HFFc6 (cell line): ENCODE results near the gene FDCSP. TPM values are rescaled to one million over a fixed set of nuclear protein-coding genes. Genes with fewer than 3 reads are reported as not detected.

Experiments used
- DNase-seq: peaks from one replicate; pipeline ENCODE4 v3.0.0-alpha.2; 2018
- H3K27ac Mint-ChIP-seq: 2 replicates; pipeline ENCODE4 v1.8.0; 2020; ENCODE audit warnings: mild to moderate bottlenecking, mixed read lengths
- H3K27me3 Mint-ChIP-seq: 2 replicates; pipeline ENCODE4 v1.8.0; 2021; ENCODE audit warnings: mild to moderate bottlenecking, moderate library complexity, mixed read lengths; ENCODE audit not compliant: insufficient read depth
- H3K36me3 Mint-ChIP-seq: 2 replicates; pipeline ENCODE4 v1.8.0; 2021; ENCODE audit warnings: low read depth, mixed read lengths
- H3K4me1 Mint-ChIP-seq: 2 replicates; pipeline ENCODE4 v1.8.0; 2020; ENCODE audit warnings: low read depth, mixed read lengths
- H3K4me3 Mint-ChIP-seq: 2 replicates; pipeline ENCODE4 v1.8.0; 2020; ENCODE audit warnings: mild to moderate bottlenecking, moderate library complexity, mixed read lengths
- H3K9me3 Mint-ChIP-seq: 2 replicates; pipeline ENCODE4 v1.8.0; 2020; ENCODE audit warnings: mild to moderate bottlenecking, mixed read lengths
- total RNA-seq, 6 experiments: library from RNA; stranded (reverse); fragmentation: NEBNext Ultra II Directional; extraction: Animal tissue kit (Norgen Biotek cat#: 25700); gene quantifications; 2 replicates in 1 of 6; 3 replicates in 5 of 6; pipeline ENCODE4 v1.2.3, GENCODE V29; 2021
- TF ChIP-seq, protein P1 (sequence below): fragments of 200-600 bp; sonication (generic); IDR thresholded peaks from 2 replicates; pipeline ENCODE4 v1.5.0; 2021; ENCODE audit warnings: antibody characterized with exemption, mild to moderate bottlenecking

Gene FDCSP
- total RNA-seq, 6 experiments from 2014 or later: not detected

DNA sequence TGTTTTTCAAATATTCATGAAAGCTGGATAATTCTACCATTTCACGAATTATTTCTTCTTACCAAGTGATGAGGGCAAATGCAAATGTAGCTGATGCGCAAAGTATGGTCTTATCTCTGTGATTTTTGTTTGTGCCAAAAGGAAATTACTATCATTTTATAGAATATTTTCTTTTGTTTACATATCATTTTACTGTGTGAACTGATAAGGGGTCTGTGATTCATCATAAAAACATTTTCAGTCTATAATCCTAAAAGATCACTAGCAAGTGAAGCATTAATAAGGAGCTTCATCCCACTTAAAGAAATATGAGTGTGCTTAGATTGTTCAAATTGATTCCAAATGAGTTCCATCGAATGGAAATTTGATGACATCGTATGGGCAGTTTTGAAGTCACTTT lies 17.2 kb downstream of the FDCSP start:
- no peaks in the 10 kb centered on the region for H3K4me1 Mint-ChIP-seq
- peaks cover 16% of the 10 kb centered on the region for H3K9me3 Mint-ChIP-seq
- no peak overlapping the region for H3K4me3 Mint-ChIP-seq
- TF ChIP-seq, protein P1, sequence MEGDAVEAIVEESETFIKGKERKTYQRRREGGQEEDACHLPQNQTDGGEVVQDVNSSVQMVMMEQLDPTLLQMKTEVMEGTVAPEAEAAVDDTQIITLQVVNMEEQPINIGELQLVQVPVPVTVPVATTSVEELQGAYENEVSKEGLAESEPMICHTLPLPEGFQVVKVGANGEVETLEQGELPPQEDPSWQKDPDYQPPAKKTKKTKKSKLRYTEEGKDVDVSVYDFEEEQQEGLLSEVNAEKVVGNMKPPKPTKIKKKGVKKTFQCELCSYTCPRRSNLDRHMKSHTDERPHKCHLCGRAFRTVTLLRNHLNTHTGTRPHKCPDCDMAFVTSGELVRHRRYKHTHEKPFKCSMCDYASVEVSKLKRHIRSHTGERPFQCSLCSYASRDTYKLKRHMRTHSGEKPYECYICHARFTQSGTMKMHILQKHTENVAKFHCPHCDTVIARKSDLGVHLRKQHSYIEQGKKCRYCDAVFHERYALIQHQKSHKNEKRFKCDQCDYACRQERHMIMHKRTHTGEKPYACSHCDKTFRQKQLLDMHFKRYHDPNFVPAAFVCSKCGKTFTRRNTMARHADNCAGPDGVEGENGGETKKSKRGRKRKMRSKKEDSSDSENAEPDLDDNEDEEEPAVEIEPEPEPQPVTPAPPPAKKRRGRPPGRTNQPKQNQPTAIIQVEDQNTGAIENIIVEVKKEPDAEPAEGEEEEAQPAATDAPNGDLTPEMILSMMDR: no peak
- DNase-seq: no peak
- H3K36me3 Mint-ChIP-seq: no peaks in the 10 kb centered on the region; the same call in 1 of the 2 replicates
- no peak overlapping the region for H3K27ac Mint-ChIP-seq
- no peaks in the 10 kb centered on the region for H3K27me3 Mint-ChIP-seq

DNA sequence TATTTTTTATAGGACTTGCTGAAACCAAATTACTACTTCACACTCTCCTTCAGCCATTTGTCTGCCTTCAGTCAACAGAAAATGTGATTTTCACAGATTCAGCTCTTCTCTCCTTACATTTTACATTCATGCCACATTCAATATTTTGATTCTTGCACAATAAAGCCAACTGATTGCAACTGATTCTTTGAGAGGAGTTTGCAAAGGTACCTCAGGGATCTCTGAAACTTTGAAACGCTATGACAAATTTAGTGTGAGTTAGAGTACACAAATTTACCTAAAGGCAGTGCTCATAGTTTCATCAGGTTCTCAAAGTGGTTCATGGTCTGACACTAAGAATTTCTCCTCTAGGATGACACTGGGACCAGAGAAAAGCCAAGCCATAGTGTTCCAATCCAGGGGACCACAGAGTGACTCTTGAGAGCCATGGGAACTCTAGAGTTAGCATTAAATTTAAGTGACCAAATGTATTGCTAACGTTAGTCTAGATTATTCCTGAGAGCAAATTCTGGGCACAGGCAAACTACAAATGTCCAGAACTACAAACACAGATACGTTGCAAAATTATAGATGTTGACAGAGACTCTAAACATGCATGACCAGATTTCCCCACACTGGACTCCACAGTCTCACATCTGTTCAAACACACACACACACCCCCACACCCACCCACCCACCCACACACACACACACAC lies 25.5 kb downstream of the FDCSP start:
- H3K27me3 Mint-ChIP-seq: peaks cover 1% of the 10 kb centered on the region; the same call in 1 of the 2 replicates
- H3K27ac Mint-ChIP-seq: no peak overlapping the region
- peaks cover 15% of the 10 kb centered on the region for H3K9me3 Mint-ChIP-seq
- DNase-seq: no peak
- TF ChIP-seq, protein P1: no peak
- H3K4me1 Mint-ChIP-seq: no peaks in the 10 kb centered on the region
- H3K36me3 Mint-ChIP-seq: no peaks in the 10 kb centered on the region
- no peak overlapping the region for H3K4me3 Mint-ChIP-seq

DNA sequence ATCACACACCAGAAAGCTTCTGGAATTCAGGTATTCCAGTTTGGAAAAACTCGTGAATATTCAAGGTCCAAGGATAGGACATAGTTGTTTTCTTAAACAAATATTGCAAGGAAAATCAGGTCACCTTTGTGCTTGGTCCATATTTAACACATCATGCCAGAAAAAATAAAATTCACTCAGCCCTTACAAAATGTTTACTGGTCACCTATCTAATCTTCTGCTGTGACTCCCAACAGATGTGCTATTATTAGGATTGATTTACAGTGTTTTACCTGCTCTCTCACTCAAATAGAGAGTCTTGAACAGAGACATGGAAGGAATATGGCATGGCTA lies 26.0 kb downstream of the FDCSP start:
- TF ChIP-seq, protein P1: no peak
- no peak for DNase-seq
- Mint-ChIP-seq H3K9me3 (peaks cover 15% of the 10 kb centered on the region), H3K27ac (no peak overlapping the region), H3K4me1 (no peaks in the 10 kb centered on the region), H3K27me3 (peaks cover 1% of the 10 kb centered on the region; the same call in 1 of the 2 replicates), H3K4me3 (no peak overlapping the region), H3K36me3 (no peaks in the 10 kb centered on the region)

DNA sequence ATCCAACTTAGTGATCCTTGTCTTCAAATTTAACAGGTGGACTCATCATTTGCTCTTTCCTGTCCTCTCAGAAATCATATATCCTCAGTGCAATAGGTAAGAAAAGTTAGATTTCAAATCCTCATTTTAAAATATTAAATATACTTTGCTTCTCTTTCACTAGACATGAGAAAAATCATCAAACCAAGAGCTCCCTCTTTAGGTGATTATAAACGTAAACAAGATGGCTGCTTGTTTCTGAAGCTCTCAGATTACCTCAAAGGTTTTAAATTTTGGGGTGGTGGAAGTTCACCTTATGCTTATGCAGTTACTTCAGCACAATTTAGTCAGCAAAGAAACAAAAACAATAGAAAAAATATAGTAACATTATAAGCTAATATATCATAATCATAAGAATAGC lies 43.8 kb downstream of the FDCSP start:
- TF ChIP-seq, protein P1: no peak
- H3K4me3 Mint-ChIP-seq: no peak overlapping the region
- no peak for DNase-seq
- no peaks in the 10 kb centered on the region for H3K36me3 Mint-ChIP-seq
- peaks cover 20% of the 10 kb centered on the region for H3K9me3 Mint-ChIP-seq
- no peaks in the 10 kb centered on the region for H3K27me3 Mint-ChIP-seq
- no peak overlapping the region for H3K27ac Mint-ChIP-seq
- no peaks in the 10 kb centered on the region for H3K4me1 Mint-ChIP-seq

DNA sequence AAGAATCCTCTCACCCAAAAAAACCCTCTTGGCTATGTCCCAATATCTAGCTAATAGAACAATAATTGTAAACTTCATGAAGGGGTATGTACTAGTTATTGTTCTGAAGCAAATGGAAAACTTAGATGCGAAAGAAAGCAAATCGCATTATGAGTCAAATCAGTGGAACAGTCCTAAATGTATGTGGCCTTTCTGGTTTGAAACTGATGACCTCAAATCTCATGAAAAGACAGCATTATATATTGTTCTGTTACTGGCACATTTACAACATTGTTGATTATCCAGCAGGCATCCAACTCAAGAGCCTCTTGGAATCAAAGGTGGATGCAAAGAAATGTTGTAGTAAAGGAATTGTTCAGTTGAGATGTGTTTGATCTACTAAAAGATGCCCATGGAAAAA lies 51.2 kb downstream of the FDCSP start:
- no peak for DNase-seq
- H3K27ac Mint-ChIP-seq: no peak overlapping the region
- H3K4me1 Mint-ChIP-seq: no peaks in the 10 kb centered on the region
- H3K4me3 Mint-ChIP-seq: no peak overlapping the region
- peaks cover 22% of the 10 kb centered on the region for H3K9me3 Mint-ChIP-seq
- no peaks in the 10 kb centered on the region for H3K27me3 Mint-ChIP-seq
- no peaks in the 10 kb centered on the region for H3K36me3 Mint-ChIP-seq
- TF ChIP-seq, protein P1: no peak

DNA sequence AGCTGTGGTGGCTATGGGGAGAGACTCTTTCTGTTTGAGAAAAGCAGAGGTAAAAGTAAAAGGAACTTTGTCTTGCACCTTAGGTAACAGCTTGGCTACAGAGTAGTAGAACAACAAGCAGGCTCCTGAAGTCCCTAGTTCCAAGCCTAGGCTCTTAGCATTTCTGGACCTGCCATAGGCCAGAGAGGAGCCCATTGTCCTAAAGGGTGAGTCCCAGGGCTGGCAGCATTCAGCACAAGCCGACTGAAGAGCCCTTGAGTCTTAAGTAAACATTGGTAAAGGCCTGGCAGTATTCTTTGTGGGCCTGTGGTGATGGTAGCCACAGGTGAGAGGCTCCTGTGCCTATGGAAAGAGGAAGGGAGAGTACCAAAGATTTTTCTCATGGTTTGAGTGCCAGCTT lies 54.6 kb downstream of the FDCSP start:
- no peaks in the 10 kb centered on the region for H3K27me3 Mint-ChIP-seq
- H3K9me3 Mint-ChIP-seq: peaks cover 34% of the 10 kb centered on the region
- TF ChIP-seq, protein P1: no peak
- no peaks in the 10 kb centered on the region for H3K4me1 Mint-ChIP-seq
- H3K27ac Mint-ChIP-seq: no peak overlapping the region
- no peak for DNase-seq
- H3K4me3 Mint-ChIP-seq: no peak overlapping the region
- no peaks in the 10 kb centered on the region for H3K36me3 Mint-ChIP-seq
